MCF 10A (cell line): Measurements from ENCODE around the gene ENO1. TPM values are rescaled to one million over a fixed set of nuclear protein-coding genes. Genes with fewer than 3 reads are reported as not detected.

Source experiments
- BruUV-seq: library from RNA; stranded (reverse); fragments of 400-500 nt; replicated peaks from 2 replicates; lab custom pipeline; 2021; lab: Mats Ljungman, UMichigan
- CTCF ChIA-PET: fragments of 300-600 bp; sonication (Branson Sonifier 250); formaldehyde crosslinking; extraction: SDS; loops from one replicate; lab custom pipeline; 2021; ENCODE audit warnings: antibody characterized with exemption, inconsistent platforms; lab: Yijun Ruan, JAX
- POLR2A ChIA-PET: fragments of 300-600, 350-650 bp; sonication (Branson Sonifier 250); formaldehyde crosslinking; extraction: SDS; loops from one replicate; lab custom pipeline; 2020; ENCODE audit warnings: antibody characterized with exemption, inconsistent platforms; lab: Yijun Ruan, JAX
- DNase-seq: peaks from one replicate; pipeline ENCODE4 v3.0.0-alpha.2; 2018; ENCODE audit not compliant: unreplicated experiment
- H3K27ac Mint-ChIP-seq: one replicate; pipeline ENCODE4 v1.8.0; 2022; ENCODE audit warnings: mild to moderate bottlenecking, low read depth, mixed read lengths; ENCODE audit not compliant: unreplicated experiment
- H3K27me3 Mint-ChIP-seq: one replicate; pipeline ENCODE4 v1.8.0; 2022; ENCODE audit warnings: mixed read lengths; ENCODE audit not compliant: insufficient read depth, unreplicated experiment
- H3K36me3 Mint-ChIP-seq: one replicate; pipeline ENCODE4 v1.8.0; 2022; ENCODE audit warnings: mild to moderate bottlenecking, moderate library complexity, mixed read lengths; ENCODE audit not compliant: insufficient read depth, unreplicated experiment
- H3K4me1 Mint-ChIP-seq: one replicate; pipeline ENCODE4 v1.8.0; 2022; ENCODE audit warnings: mixed read lengths; ENCODE audit not compliant: insufficient read depth, unreplicated experiment
- H3K4me3 Mint-ChIP-seq: one replicate; pipeline ENCODE4 v1.8.0; 2022; ENCODE audit warnings: mild to moderate bottlenecking, moderate library complexity, mixed read lengths; ENCODE audit not compliant: unreplicated experiment
- H3K9me3 Mint-ChIP-seq: one replicate; pipeline ENCODE4 v1.8.0; 2022; ENCODE audit warnings: mixed read lengths; ENCODE audit not compliant: unreplicated experiment
- CTCF ChIP-seq: fragments of 200-600 bp; IDR thresholded peaks from one replicate; pipeline ENCODE4 v1.8.0; 2022; ENCODE audit warnings: antibody characterized with exemption, mild to moderate bottlenecking; ENCODE audit not compliant: unreplicated experiment
- intact Hi-C: fragments of 100-400 bp; cut with micrococcal nuclease; formaldehyde crosslinking; loops from 2 replicates; pipeline ENCODE4 v1.14.1; 2022
- total RNA-seq: library from RNA; stranded (reverse); gene quantifications from 2 replicates; pipeline ENCODE4 v1.2.3, GENCODE V29; 2022

ENO1 gene
- total RNA-seq, 1 experiment from 2014 or later = 2,811 TPM

DNA sequence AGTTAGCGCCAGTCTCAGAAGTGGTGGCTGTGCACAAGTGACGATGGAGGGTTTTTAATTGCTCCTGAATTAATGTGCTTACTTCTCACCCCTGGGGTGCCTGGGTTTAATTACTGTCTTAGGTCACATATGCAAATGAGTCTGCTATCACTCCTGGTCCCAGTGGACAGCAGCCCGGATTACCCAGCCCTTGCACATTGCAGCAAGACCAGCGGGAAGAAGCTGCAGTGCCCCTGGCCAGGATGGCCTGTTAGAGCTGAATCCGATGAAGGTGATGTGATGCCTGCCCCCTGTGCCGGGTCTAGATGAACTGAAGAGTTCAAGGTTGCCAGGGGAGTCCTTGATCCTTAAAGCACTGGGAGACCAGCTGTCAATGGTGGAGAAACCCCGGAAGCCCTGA lies 24.2 kb downstream of the ENO1 start:
- no peak overlapping the region for H3K27ac Mint-ChIP-seq
- no peak overlapping the region for H3K4me3 Mint-ChIP-seq
- H3K9me3 Mint-ChIP-seq = no peaks in the 10 kb centered on the region
- ChIA-PET CTCF (no interaction called here), POLR2A (interaction anchor here (0.5 kb wide), 1 partner anchor 132 kb away, joined by 3 read pairs; no protein-coding TSS in a partner anchor)
- H3K36me3 Mint-ChIP-seq = peaks cover 19% of the 10 kb centered on the region
- BruUV-seq = no TSS peak
- no peak for TF ChIP-seq CTCF
- H3K27me3 Mint-ChIP-seq = no peaks in the 10 kb centered on the region
- no peak for DNase-seq
- intact Hi-C loops = no loop called here
- H3K4me1 Mint-ChIP-seq = no peaks in the 10 kb centered on the region

DNA sequence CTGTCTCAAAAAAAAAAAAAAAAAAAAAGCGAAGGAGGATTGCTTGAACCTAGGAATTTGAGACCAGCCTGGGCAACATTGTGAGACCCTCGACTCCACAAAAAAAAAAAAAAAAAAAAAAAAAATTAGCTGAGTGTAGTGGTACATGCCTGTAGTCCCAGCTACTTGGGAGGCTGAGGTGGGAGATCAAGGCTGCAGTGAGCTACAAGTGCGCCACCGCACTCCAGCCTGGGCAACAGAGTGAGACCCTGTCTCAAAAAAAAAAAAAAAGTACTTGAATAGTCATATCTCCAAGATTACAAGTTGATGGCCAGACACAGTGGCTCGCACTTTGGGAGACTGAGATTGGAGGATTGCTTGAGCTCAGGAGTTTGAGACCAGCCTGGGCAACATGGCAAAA lies 27.4 kb downstream of the ENO1 start:
- Mint-ChIP-seq H3K4me3 (no peak overlapping the region), H3K4me1 (peaks cover 4% of the 10 kb centered on the region), H3K27me3 (no peaks in the 10 kb centered on the region), H3K36me3 (no peaks in the 10 kb centered on the region), H3K27ac (no peak overlapping the region), H3K9me3 (no peaks in the 10 kb centered on the region)
- CTCF ChIA-PET = interaction anchor here (0.6 to 3.8 kb wide), 6 partner anchors 9 to 1126 kb away, joined by 3 to 59 read pairs (median 4); no protein-coding TSS in a partner anchor
- TF ChIP-seq CTCF = no peak
- POLR2A ChIA-PET = interaction anchor here (0.8 kb wide), 1 partner anchor 133 kb away, joined by 3 read pairs; no protein-coding TSS in a partner anchor
- intact Hi-C loops = no loop called here
- no TSS peak for BruUV-seq
- DNase-seq = no peak

- Mint-ChIP-seq H3K36me3 (peaks cover 5% of the 10 kb centered on the region), H3K4me3 (no peak overlapping the region), H3K27ac (no peak overlapping the region), H3K27me3 (peaks cover 4% of the 10 kb centered on the region), H3K9me3 (no peaks in the 10 kb centered on the region), H3K4me1 (peaks cover 4% of the 10 kb centered on the region)
- peak; percentile 95 for DNase-seq
- BruUV-seq = no TSS peak
- CTCF ChIA-PET = interaction anchor here (0.5 to 3.8 kb wide), 45 partner anchors 9 to 692 kb away, joined by 3 to 59 read pairs (median 4); no protein-coding TSS in a partner anchor
- TF ChIP-seq CTCF = peak; percentile 88
- intact Hi-C loops = loop anchor here (1.0 to 2.0 kb wide), 2 partner anchors 116 to 288 kb away; no protein-coding TSS in a partner anchor
- POLR2A ChIA-PET = interaction anchor here (0.6 to 2.0 kb wide), 17 partner anchors 8 to 323 kb away, joined by 3 to 21 read pairs (median 4); partner anchors contain the start of gene RERE
Measured at GRCh38 chr1:8848663-8849386, 29.7 kb downstream of the ENO1 start.

DNA sequence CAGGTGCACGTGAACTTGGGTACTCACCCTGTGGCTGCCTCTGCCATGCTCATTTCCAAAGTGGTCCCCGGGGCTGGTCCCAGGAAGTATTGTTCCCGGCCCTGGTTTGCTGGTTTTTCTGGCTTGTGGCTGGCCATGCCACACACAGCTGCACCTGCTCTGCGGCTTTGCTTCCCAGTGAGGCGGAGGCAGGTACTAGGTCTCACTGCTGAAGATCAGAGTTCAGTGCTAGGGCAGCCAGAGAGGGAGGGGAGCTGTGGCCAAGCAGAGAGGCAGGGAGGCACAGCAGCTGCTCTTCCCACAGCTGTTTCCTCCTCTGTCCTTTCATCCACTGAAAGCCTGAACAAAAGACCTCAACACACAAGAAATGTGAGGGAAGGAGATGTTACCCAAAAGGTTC lies 30.5 kb downstream of the ENO1 start:
- peaks cover 12% of the 10 kb centered on the region for H3K27me3 Mint-ChIP-seq
- H3K27ac Mint-ChIP-seq = no peak overlapping the region
- H3K9me3 Mint-ChIP-seq = no peaks in the 10 kb centered on the region
- BruUV-seq = no TSS peak
- DNase-seq = no peak
- peaks cover 5% of the 10 kb centered on the region for H3K36me3 Mint-ChIP-seq
- TF ChIP-seq CTCF = no peak
- no peak overlapping the region for H3K4me3 Mint-ChIP-seq
- CTCF ChIA-PET = interaction anchor here (0.6 to 3.8 kb wide), 21 partner anchors 8 to 691 kb away, joined by 3 to 59 read pairs (median 6); no protein-coding TSS in a partner anchor
- POLR2A ChIA-PET = interaction anchor here (0.6 to 2.0 kb wide), 7 partner anchors 10 to 146 kb away, joined by 3 to 21 read pairs (median 6); partner anchors contain the start of gene RERE
- intact Hi-C loops = loop anchor here (2.0 kb wide), 1 partner anchor 115 kb away; no protein-coding TSS in a partner anchor
- H3K4me1 Mint-ChIP-seq = peaks cover 4% of the 10 kb centered on the region
